ENCODE data around the gene RHOB.

GRCh38 chr2:20421988-20422370 lies 24.9 kb upstream of the RHOB start:
- no peak for TF ChIP-seq CTCF (IDR thresholded peaks at IDR 0.05)
- TF ChIP-seq POLR2A (IDR thresholded peaks at IDR 0.05): no peak
